NCI-H1436 (cell line): Measurements from ENCODE around the gene CRISPLD2.

Experiments used
- DNase-seq: peaks from one replicate; lab custom pipeline; 2025; lab: John Stamatoyannopoulos, UW

The CRISPLD2 gene

GRCh38 chr16:84819644-84820304 is at the start of gene CRISPLD2:
Gene CRISPLD2, plus strand, starts transcription at chr16:84819985. Its CDS starts 18,511 bp downstream, at chr16:84838496.
- peak; percentile 96 for DNase-seq

GRCh38 chr16:84773312-84773711 is 46.5 kb upstream of the CRISPLD2 start:
- DNase-seq = no peak

- DNase-seq = no peak
These were observed 45.0 kb upstream of the CRISPLD2 start for GRCh38 chr16:84774810-84775209.

GRCh38 chr16:84775262-84775810 is 44.4 kb upstream of the CRISPLD2 start:
- DNase-seq = no peak

GRCh38 chr16:84777435-84777834 is 42.4 kb upstream of the CRISPLD2 start:
- DNase-seq = no peak

GRCh38 chr16:84778720-84779119 is 41.1 kb upstream of the CRISPLD2 start:
- DNase-seq = no peak

- no peak for DNase-seq
These were observed 39.7 kb upstream of the CRISPLD2 start for GRCh38 chr16:84780063-84780462.

GRCh38 chr16:84780544-84781376 is 39.0 kb upstream of the CRISPLD2 start:
- DNase-seq = no peak

- no peak for DNase-seq
These were observed 36.9 kb upstream of the CRISPLD2 start for GRCh38 chr16:84782846-84783245.

GRCh38 chr16:84785843-84786581 is 33.8 kb upstream of the CRISPLD2 start:
- DNase-seq = peak; percentile 46

GRCh38 chr16:84786605-84787262 is 33.1 kb upstream of the CRISPLD2 start:
- DNase-seq = no peak

GRCh38 chr16:84787263-84787622 is 32.5 kb upstream of the CRISPLD2 start:
- no peak for DNase-seq

GRCh38 chr16:84788920-84789391 is 30.8 kb upstream of the CRISPLD2 start:
- DNase-seq = no peak

- DNase-seq = no peak
These were observed 30.4 kb upstream of the CRISPLD2 start for GRCh38 chr16:84789431-84789830.

- DNase-seq = no peak
These were observed 29.5 kb upstream of the CRISPLD2 start for GRCh38 chr16:84790301-84790700.

GRCh38 chr16:84791088-84791487 is 28.7 kb upstream of the CRISPLD2 start:
- DNase-seq = no peak

- DNase-seq = no peak
These were observed 28.3 kb upstream of the CRISPLD2 start for GRCh38 chr16:84791501-84791900.

- no peak for DNase-seq
These were observed 25.6 kb upstream of the CRISPLD2 start for GRCh38 chr16:84794186-84794585.

- no peak for DNase-seq
These were observed 25.2 kb upstream of the CRISPLD2 start for GRCh38 chr16:84794626-84795025.

GRCh38 chr16:84795329-84796053 is 24.3 kb upstream of the CRISPLD2 start:
- no peak for DNase-seq
